GM21515 (cell line): Measurements from ENCODE around the gene NEFH.
"Not testable (repeated sequence)": the region's sequence is repeated elsewhere in the genome, so short reads cannot be mapped to it uniquely, and the experiment has no call there.

Experiments used
- ATAC-seq: cut with Tn5 transposase; IDR thresholded peaks from one replicate; pipeline ENCODE4 v1.9.1; 2021; ENCODE audit not compliant: unreplicated experiment

NEFH gene, protein sequence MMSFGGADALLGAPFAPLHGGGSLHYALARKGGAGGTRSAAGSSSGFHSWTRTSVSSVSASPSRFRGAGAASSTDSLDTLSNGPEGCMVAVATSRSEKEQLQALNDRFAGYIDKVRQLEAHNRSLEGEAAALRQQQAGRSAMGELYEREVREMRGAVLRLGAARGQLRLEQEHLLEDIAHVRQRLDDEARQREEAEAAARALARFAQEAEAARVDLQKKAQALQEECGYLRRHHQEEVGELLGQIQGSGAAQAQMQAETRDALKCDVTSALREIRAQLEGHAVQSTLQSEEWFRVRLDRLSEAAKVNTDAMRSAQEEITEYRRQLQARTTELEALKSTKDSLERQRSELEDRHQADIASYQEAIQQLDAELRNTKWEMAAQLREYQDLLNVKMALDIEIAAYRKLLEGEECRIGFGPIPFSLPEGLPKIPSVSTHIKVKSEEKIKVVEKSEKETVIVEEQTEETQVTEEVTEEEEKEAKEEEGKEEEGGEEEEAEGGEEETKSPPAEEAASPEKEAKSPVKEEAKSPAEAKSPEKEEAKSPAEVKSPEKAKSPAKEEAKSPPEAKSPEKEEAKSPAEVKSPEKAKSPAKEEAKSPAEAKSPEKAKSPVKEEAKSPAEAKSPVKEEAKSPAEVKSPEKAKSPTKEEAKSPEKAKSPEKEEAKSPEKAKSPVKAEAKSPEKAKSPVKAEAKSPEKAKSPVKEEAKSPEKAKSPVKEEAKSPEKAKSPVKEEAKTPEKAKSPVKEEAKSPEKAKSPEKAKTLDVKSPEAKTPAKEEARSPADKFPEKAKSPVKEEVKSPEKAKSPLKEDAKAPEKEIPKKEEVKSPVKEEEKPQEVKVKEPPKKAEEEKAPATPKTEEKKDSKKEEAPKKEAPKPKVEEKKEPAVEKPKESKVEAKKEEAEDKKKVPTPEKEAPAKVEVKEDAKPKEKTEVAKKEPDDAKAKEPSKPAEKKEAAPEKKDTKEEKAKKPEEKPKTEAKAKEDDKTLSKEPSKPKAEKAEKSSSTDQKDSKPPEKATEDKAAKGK

GRCh38 chr22:29479417-29480261, at the start of gene NEFH:
Gene NEFH, plus strand, starts transcription at chr22:29480218. Its CDS starts 45 bp downstream, at chr22:29480263.
- no peak for ATAC-seq

- no peak for ATAC-seq
Observed at GRCh38 chr22:29431986-29432385, 48.0 kb upstream of the NEFH start.

DNA sequence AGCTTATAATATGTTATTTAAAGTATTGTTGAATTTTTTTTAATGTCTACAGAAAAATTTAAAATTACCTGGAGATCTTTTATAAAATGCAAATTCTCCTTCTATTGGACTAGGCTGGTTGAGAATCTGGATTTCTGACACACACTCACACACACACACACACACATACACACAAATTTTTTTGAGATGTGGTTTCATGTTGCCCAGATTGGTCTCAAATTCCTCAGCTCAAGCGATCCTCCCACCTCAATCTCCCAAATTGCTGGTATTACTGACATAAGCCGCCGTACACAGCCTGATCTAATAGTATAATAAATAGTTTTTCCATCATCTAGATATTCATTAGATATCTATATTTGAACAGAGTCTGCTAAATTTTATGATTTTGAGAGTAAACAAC, 46.2 kb upstream of the NEFH start:
- no peak for ATAC-seq

DNA sequence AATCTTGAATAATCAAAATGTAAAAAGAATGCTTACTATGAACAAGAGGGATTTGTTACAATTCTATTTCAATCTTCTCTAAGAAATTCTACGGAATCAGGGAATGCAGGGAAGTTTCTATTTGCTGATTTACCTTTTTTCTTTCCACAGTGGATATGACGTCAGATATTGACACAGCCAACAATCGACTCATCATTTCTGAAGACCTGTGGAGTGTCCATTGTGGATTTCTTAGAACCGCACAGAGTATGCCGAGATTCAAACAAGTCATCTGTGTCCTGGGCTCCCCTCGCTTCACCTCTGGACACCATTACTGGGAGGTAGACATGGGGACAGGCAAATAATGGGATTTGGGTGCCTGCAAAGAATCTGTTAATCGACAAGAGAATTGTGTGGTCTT, 45.7 kb upstream of the NEFH start:
- no peak for ATAC-seq

GRCh38 chr22:29435236-29436136, 44.5 kb upstream of the NEFH start:
- ATAC-seq = no peak

GRCh38 chr22:29438283-29438682, 41.7 kb upstream of the NEFH start, which contains the start of gene RFPL1:
Gene RFPL1, plus strand, starts transcription at chr22:29438583.
- not testable (repeated sequence) for ATAC-seq

GRCh38 chr22:29442976-29443375, 37.0 kb upstream of the NEFH start:
- ATAC-seq = no peak

DNA sequence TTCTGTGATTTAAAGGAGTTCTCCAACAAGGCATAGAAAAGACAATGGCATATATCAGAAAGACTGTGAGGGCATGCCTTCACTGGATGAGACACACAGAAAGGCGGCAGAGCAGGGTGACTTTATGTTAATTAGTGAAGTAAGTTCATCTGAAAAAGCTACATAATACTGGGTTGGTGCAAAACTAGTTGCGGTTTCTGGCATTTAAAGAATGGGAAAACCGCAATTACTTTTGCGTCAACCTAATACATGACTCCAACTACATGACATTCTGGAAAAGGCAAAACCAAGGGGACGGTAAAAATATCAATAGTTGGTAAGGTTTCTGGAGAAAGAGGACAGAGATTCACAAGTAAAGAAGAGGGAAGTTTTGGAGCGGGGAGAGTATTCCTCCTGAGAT, 36.6 kb upstream of the NEFH start:
- ATAC-seq = no peak

- ATAC-seq = no peak
Observed at GRCh38 chr22:29443861-29444792, 35.9 kb upstream of the NEFH start.

DNA sequence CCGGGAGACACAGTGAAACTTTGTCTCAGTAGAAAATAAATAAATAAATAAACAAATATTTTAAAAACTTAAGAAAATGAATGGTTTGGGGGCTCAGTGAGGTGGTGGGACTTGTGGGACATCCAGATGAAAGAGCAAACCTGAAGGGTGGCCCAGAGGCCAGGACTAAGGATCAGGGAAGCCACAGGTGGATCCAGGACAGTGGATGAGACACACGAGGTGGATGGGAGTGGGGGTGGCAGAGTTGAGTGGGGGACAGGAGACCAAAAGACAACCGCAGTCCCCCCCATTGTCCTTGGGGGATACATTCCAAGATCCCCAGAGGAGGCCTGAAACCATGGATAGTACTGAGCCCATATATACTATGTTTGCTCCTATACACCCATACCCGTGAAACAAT, 34.5 kb upstream of the NEFH start:
- no peak for ATAC-seq

- no peak for ATAC-seq
Observed at GRCh38 chr22:29447906-29448305, 32.1 kb upstream of the NEFH start.

DNA sequence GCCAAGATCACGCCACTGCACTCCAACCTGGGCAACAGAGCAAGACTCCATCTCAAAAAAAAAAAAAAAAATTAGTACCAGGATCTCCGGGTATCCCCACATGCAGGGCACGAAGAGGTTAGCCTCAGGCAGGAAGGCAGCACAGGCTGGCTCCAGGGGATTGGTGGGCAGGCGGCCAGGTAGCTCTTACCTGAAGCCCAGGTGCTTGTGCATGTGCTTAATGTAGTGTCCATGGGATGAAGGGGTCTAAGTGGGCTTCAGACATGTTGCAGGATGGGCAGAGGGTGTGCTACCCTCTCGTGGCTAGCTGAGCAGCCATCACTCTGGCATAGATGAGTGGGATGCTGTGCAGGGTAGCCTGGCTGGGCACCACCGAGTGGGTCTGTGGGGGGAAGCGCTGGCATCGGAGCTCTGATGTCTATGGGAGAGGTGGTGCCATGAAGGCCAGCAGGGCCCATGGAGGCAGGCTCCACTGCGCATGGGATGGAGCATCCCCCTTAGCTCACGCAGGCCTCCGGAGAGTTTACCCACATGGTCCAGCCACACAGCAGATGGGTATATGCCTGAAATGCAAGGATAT, 30.6 kb upstream of the NEFH start:
- ATAC-seq = no peak

- no peak for ATAC-seq
Observed at GRCh38 chr22:29450222-29450621, 29.8 kb upstream of the NEFH start.

- ATAC-seq = no peak
Observed at GRCh38 chr22:29451863-29452262, 28.2 kb upstream of the NEFH start.

DNA sequence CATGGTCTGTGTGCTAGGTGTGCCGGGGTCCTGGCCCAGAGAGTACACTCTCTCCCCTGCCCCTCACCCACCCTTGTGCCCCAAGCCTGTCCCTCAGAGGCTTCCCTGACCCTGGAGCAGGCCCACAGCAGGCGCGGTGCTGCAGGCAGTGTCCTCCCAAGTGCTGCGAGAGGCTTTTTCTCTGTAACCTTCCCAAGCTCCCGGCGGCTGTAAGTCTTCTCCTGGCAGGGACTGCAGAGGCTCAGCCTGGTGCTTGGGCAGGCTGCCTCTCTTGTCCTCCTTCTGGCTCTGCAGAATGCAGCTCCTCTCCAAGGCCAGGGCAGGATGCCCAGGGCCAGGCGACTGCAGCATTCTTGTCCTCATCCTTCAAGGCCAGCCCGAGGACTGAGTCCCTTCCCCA, 25.7 kb upstream of the NEFH start:
- no peak for ATAC-seq

GRCh38 chr22:29456211-29456671, 23.8 kb upstream of the NEFH start:
- no peak for ATAC-seq

DNA sequence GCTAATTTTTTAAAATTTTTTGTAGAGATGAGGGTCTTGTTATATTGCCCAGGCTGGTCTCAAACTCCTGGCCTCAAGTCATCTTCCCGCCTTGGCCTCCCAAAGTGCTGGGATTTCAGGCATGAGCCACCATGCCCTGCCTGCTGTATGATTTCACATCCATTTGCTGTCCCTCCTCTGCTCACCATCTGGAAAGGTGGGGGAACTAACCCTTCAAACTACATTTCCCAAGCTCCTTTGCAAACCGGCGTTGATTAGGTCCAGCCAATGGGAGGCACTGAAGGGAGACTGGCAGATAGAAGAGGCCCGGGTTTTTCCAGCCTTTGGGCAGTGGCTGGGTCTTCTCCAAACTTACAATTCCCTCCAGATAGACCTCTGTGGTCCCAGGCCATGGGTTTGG, 22.3 kb upstream of the NEFH start:
- ATAC-seq = no peak

GRCh38 chr22:29458551-29458950, 21.5 kb upstream of the NEFH start:
- ATAC-seq = no peak
